Fibroblast of the aortic adventitia (primary cell): Measurements from ENCODE around the gene UQCR11. TPM values are rescaled to one million over a fixed set of nuclear protein-coding genes. Genes with fewer than 3 reads are reported as not detected.

ENCODE experiments used
- DNase-seq: peaks from one replicate; pipeline ENCODE4 v3.0.0-alpha.2; 2010; ENCODE audit warnings: low read depth
- H3K4me3 ChIP-seq: 2 replicates; pipeline ENCODE4 v1.5.1; 2011; ENCODE audit warnings: low read depth, mild to moderate bottlenecking, control low read depth, low read length, moderate library complexity
- CTCF ChIP-seq: IDR thresholded peaks from 2 replicates; pipeline ENCODE4 v1.5.1; 2011; ENCODE audit warnings: mild to moderate bottlenecking, low read length, control low read depth, inconsistent platforms; ENCODE audit not compliant: insufficient read depth
- total RNA-seq: library from RNA; depleted of rRNA; stranded (reverse); fragments of >200 nt; gene quantifications from 2 replicates; pipeline ENCODE4 v1.2.3, GENCODE V29; 2012; ENCODE audit warnings: low replicate concordance

The UQCR11 gene
- total RNA-seq, 1 donor = 37.6 TPM

- no peak for TF ChIP-seq CTCF
- H3K4me3 ChIP-seq = no peak overlapping the region
- no peak for DNase-seq
Measured at GRCh38 chr19:1575323-1576241, 29.7 kb downstream of the UQCR11 start.

DNA sequence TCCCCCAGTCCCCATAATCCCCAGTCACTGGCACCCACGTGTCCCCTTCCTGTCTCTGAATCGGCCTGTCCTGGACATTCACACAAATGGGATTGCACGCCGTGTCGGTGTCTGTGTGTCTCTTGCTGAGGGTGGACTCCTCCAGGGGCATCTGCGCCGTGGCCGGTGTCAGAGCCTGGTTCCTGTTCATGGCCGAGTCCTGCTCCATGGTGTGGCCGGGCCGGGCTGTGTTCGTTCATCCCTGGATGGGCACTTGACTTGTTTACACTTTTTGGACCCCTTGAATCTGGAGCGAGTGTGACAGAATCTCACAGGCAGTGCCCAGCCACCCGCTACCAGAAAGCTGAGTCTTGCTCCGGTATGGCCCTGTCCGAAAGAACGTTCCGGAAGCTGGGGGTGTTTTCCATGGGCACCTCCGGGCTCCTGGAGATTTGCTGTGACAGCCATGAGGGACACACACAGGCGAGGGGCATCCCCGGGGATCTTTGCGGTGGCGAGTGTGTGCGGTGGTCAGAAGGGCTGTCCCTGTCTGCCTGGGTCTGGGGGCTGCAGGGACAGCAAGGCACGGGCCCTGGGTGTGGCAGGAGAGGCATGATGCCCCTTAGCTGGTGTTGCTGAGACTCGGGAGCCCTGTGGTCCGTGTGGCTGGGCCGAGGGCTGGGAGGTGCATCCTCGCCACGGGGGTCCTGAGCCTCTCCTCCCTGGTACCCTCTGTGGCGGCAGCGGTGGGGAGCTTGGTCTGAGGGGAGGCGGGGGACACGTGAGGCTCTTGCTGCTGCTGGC is 30.7 kb downstream of the UQCR11 start:
- no peak for DNase-seq
- no peak for TF ChIP-seq CTCF
- H3K4me3 ChIP-seq = no peak overlapping the region

DNA sequence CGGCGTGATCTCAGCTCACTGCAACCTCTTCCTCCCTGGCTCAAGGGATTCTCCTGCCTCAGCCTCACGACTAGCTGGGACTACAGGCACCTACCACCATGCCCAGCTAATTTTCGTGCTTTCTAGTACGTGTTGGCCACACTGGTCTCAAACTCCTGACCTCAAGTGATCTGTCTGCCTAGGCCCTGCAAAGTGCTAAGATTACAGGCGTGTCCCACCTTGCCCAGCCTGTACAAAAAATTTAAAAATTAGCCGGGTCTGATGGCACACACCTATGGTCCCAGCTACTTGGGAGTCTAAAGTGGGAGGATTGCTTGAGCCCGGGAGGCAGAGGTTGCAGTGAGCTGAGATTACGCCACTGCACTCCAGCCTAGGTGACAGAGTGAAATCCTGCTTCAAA is 32.5 kb downstream of the UQCR11 start:
- H3K4me3 ChIP-seq = no peak overlapping the region
- no peak for DNase-seq
- TF ChIP-seq CTCF = no peak

DNA sequence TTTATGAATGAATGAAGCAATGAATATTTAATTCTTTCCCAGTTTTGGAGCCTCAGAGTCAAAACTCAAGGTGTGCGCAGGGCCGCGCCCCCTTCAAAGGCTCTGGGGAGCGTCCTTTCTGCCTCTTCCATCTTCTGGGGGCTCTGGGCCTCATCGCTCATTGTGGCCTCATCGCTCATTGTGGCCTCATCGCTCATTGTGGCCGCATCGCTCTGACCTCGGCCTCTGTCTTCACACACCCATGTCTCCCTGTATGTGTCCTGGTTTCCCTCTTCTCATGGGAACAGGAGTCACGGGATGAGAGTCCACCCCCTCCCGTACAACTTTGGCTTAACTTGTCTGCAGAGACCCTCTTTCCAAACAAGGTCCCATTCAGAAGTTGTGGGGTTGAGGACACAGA is 33.9 kb downstream of the UQCR11 start:
- no peak for DNase-seq
- no peak overlapping the region for H3K4me3 ChIP-seq
- no peak for TF ChIP-seq CTCF

DNA sequence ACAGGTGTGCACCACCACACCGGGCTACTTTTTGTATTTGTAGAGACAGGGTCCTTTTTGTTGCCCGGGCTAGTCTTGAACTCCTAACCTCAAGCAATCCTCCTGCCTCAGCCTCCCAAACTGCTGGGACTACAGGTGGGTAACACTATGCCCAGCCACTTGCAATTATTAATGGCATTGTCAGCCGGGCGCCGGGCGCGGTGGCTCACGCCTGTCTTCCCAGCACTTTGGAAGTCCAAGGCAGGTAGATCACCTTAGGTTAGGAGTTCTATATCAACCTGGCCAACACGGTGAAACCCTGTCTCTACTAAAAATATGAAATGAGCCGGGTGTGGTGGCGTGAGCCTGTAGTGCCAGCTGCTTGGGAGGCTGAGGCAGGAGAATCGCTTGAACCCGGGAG is 34.4 kb downstream of the UQCR11 start:
- H3K4me3 ChIP-seq = no peak overlapping the region
- DNase-seq = no peak
- no peak for TF ChIP-seq CTCF

DNA sequence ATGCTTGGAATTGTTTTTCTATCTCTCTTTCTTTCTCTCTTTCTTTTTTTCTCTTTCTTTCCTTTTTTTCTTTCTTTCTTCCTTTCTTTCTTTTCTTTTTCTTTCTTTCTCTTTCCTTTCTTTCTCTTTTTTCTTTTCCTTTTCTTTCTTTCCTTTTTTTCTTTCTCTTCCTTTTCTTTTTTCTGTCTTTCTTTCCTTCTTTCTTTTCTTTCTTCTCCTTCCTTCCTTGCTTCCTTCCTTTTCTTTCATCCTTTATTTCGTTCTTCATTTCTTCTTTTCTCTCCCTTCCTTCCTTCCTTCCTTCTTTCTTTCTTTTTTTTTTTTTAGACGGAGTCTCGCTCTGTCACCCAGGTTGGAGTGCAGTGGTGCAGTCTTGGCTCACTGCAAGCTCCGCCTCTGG is 35.3 kb downstream of the UQCR11 start:
- TF ChIP-seq CTCF = no peak
- H3K4me3 ChIP-seq = no peak overlapping the region
- DNase-seq = no peak
